HEK293T (cell line): ENCODE measurements around the gene GPN3.

Source experiments
- ELF4 ChIP-seq: fragments of 450-650 bp; IDR thresholded peaks from 2 replicates; pipeline ENCODE4 v1.6.1; 2017; ENCODE audit warnings: antibody characterized with exemption
- FOXA1 ChIP-seq: fragments of 450-650 bp; IDR thresholded peaks from 2 replicates; pipeline ENCODE4 v1.6.1; 2016; ENCODE audit warnings: mild to moderate bottlenecking
- FOXK2 ChIP-seq: fragments of 450-650 bp; IDR thresholded peaks from 2 replicates; pipeline ENCODE4 v1.6.1; 2016; ENCODE audit warnings: mild to moderate bottlenecking
- FOXM1 ChIP-seq: fragments of 450-650 bp; IDR thresholded peaks from 2 replicates; pipeline ENCODE4 v1.6.1; 2017; ENCODE audit warnings: mild to moderate bottlenecking, borderline replicate concordance
- HDGF ChIP-seq: fragments of 450-650 bp; IDR thresholded peaks from 2 replicates; pipeline ENCODE4 v1.6.1; 2017; ENCODE audit warnings: antibody characterized with exemption, borderline replicate concordance
- LEF1 ChIP-seq: fragments of 450-650 bp; IDR thresholded peaks from 2 replicates; pipeline ENCODE4 v1.6.1; 2017; ENCODE audit warnings: mild to moderate bottlenecking, borderline replicate concordance
- SP1 ChIP-seq: fragments of 450-650 bp; IDR thresholded peaks from 2 replicates; pipeline ENCODE4 v1.6.1; 2017
- SUZ12 ChIP-seq: fragments of 450-650 bp; IDR thresholded peaks from 2 replicates; pipeline ENCODE4 v1.6.1; 2016; ENCODE audit warnings: mild to moderate bottlenecking

DNA sequence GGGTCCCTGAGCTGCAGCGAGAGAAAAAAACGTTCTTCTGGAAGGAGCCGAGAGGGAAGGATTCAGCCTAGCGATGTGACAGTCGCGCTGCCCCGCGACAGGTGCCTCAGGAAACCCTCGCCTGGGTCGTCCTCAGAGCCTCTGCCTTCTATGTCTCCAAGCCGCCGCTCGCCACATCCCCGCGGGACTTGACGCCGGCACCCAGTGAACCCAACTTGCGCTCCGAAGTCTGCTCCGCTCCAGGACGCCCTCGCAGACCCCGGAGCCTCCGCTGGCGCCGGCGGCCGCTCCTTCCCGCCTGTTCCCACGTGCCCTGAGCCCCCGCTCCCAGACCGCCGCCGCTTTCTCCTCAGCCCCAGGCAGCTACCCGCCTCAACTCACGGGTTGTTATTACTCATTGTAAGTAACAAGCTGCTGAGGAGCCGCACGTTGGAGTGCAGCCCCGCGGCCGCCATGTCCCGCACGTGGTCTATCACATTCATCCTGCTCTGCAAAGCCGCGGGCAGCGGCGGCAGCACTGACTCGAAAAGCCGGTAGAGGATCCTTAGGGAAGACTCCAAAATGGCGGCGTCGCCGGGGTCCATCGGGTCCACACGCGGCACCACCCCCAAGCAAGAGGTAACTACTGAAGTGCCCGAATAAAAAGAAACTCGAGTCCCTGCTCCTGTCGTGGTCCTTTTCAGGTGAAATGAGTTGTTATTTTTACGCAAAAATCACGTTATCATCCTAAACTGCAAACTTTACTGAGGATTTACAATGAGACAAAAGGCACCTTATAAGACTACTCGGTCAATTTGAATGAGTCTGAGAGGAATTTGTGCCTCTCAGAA is 64.7 kb downstream of the GPN3 start, which contains the start of gene ANAPC7:
- TF ChIP-seq ELF4 (no peak), HDGF (no peak), SP1 (no peak), FOXA1 (no peak), FOXK2 (no peak), FOXM1 (no peak), SUZ12 (no peak), LEF1 (no peak)
